HEK293 (cell line): ENCODE results near the gene SMC3.
A peak's percentile ranks its signal among the peaks of the same experiment; 100 is the strongest.

Experiments used
- ELK4 ChIP-seq: IDR thresholded peaks from 2 replicates; pipeline ENCODE4 v1.6.1; 2011; ENCODE audit warnings: mild to moderate bottlenecking, low read depth, low read length, borderline replicate concordance
- GFI1B ChIP-seq: fragments of 450-650 bp; formaldehyde crosslinking; IDR thresholded peaks from 2 replicates; pipeline ENCODE4 v1.5.1; 2016; ENCODE audit warnings: missing biosample characterization, missing genetic modification characterization
- GLI4 ChIP-seq: fragments of 450-650 bp; formaldehyde crosslinking; IDR thresholded peaks from 2 replicates; pipeline ENCODE4 v1.5.1; 2016; ENCODE audit warnings: missing biosample characterization, missing genetic modification characterization
- KLF17 ChIP-seq: fragments of 450-650 bp; formaldehyde crosslinking; IDR thresholded peaks from 2 replicates; pipeline ENCODE4 v1.5.1; 2016; ENCODE audit warnings: missing biosample characterization, missing genetic modification characterization
- KLF7 ChIP-seq: fragments of 450-650 bp; formaldehyde crosslinking; IDR thresholded peaks from 2 replicates; pipeline ENCODE4 v1.5.1; 2016; ENCODE audit warnings: missing biosample characterization, missing genetic modification characterization, borderline replicate concordance
- MZF1 ChIP-seq: fragments of 450-650 bp; formaldehyde crosslinking; IDR thresholded peaks from 2 replicates; pipeline ENCODE4 v1.5.1; 2017; ENCODE audit warnings: missing biosample characterization, missing genetic modification characterization, borderline replicate concordance
- SALL2 ChIP-seq: fragments of 450-650 bp; formaldehyde crosslinking; IDR thresholded peaks from 2 replicates; pipeline ENCODE4 v1.5.0; 2017; ENCODE audit warnings: missing biosample characterization, mild to moderate bottlenecking, missing genetic modification characterization, borderline replicate concordance
- SCRT1 ChIP-seq: fragments of 450-650 bp; formaldehyde crosslinking; IDR thresholded peaks from 2 replicates; pipeline ENCODE4 v1.5.1; 2016; ENCODE audit warnings: missing biosample characterization, missing genetic modification characterization, borderline replicate concordance
- SETDB1 ChIP-seq: IDR thresholded peaks from one replicate; pipeline ENCODE4 v1.6.1; 2017; ENCODE audit warnings: mild to moderate bottlenecking, low read length, moderate library complexity, mixed read lengths; ENCODE audit not compliant: insufficient read length
- ZBTB21 ChIP-seq: fragments of 450-650 bp; formaldehyde crosslinking; IDR thresholded peaks from 2 replicates; pipeline ENCODE4 v1.5.1; 2017; ENCODE audit warnings: missing biosample characterization, missing genetic modification characterization
- ZBTB7A ChIP-seq: fragments of 450-650 bp; formaldehyde crosslinking; IDR thresholded peaks from 2 replicates; pipeline ENCODE4 v1.5.1; 2016; ENCODE audit warnings: low read depth, missing biosample characterization, missing genetic modification characterization
- ZFP3 ChIP-seq: fragments of 450-650 bp; formaldehyde crosslinking; IDR thresholded peaks from 2 replicates; pipeline ENCODE4 v1.5.1; 2016; ENCODE audit warnings: low read depth, missing biosample characterization, missing genetic modification characterization
- ZFP37 ChIP-seq: fragments of 450-650 bp; formaldehyde crosslinking; IDR thresholded peaks from 2 replicates; pipeline ENCODE4 v1.5.1; 2016; ENCODE audit warnings: missing biosample characterization, missing genetic modification characterization
- ZFP41 ChIP-seq: fragments of 450-650 bp; formaldehyde crosslinking; IDR thresholded peaks from 2 replicates; pipeline ENCODE4 v1.5.1; 2016; ENCODE audit warnings: missing biosample characterization, missing genetic modification characterization, borderline replicate concordance
- ZNF146 ChIP-seq: fragments of 450-650 bp; formaldehyde crosslinking; IDR thresholded peaks from 2 replicates; pipeline ENCODE4 v1.5.1; 2016; ENCODE audit warnings: missing biosample characterization, missing genetic modification characterization
- ZNF202 ChIP-seq: fragments of 450-650 bp; formaldehyde crosslinking; IDR thresholded peaks from 2 replicates; pipeline ENCODE4 v1.5.1; 2016; ENCODE audit warnings: missing biosample characterization, missing genetic modification characterization, borderline replicate concordance
- ZNF354C ChIP-seq: fragments of 450-650 bp; formaldehyde crosslinking; IDR thresholded peaks from 2 replicates; pipeline ENCODE4 v1.5.1; 2016; ENCODE audit warnings: missing biosample characterization, missing genetic modification characterization, low read depth, borderline replicate concordance
- ZNF510 ChIP-seq: fragments of 450-650 bp; formaldehyde crosslinking; IDR thresholded peaks from 2 replicates; pipeline ENCODE4 v1.5.1; 2018; ENCODE audit warnings: mild to moderate bottlenecking, missing genetic modification characterization, missing biosample characterization; ENCODE audit not compliant: insufficient replicate concordance
- ZNF548 ChIP-seq: fragments of 450-650 bp; formaldehyde crosslinking; IDR thresholded peaks from 2 replicates; pipeline ENCODE4 v1.5.1; 2016; ENCODE audit warnings: missing biosample characterization, missing genetic modification characterization
- ZNF561 ChIP-seq: fragments of 450-650 bp; IDR thresholded peaks from 2 replicates; pipeline ENCODE4 v1.5.1; 2018; ENCODE audit warnings: missing biosample characterization, missing genetic modification characterization, borderline replicate concordance
- ZNF621 ChIP-seq: fragments of 450-650 bp; formaldehyde crosslinking; IDR thresholded peaks from 2 replicates; pipeline ENCODE4 v1.5.1; 2017; ENCODE audit warnings: missing biosample characterization, missing genetic modification characterization
- ZNF629 ChIP-seq: fragments of 450-650 bp; formaldehyde crosslinking; IDR thresholded peaks from 2 replicates; pipeline ENCODE4 v1.5.1; 2017; ENCODE audit warnings: missing biosample characterization, missing genetic modification characterization
- ZNF664 ChIP-seq: fragments of 450-650 bp; formaldehyde crosslinking; IDR thresholded peaks from 2 replicates; pipeline ENCODE4 v1.5.1; 2016; ENCODE audit warnings: missing biosample characterization, missing genetic modification characterization
- ZNF707 ChIP-seq: fragments of 450-650 bp; formaldehyde crosslinking; IDR thresholded peaks from 2 replicates; pipeline ENCODE4 v1.5.1; 2016; ENCODE audit warnings: missing biosample characterization, missing genetic modification characterization
- TF ChIP-seq, protein P1 (sequence below): fragments of 450-650 bp; formaldehyde crosslinking; IDR thresholded peaks from 2 replicates; pipeline ENCODE4 v1.5.1; 2017; ENCODE audit warnings: missing biosample characterization, missing genetic modification characterization
- TF ChIP-seq, protein P2 (sequence below): fragments of 450-650 bp; formaldehyde crosslinking; IDR thresholded peaks from 2 replicates; pipeline ENCODE4 v1.5.1; 2017; ENCODE audit warnings: missing biosample characterization, missing genetic modification characterization
- TF ChIP-seq, protein P3 (sequence below): fragments of 450-650 bp; formaldehyde crosslinking; IDR thresholded peaks from 2 replicates; pipeline ENCODE4 v1.5.1; 2016; ENCODE audit warnings: missing biosample characterization, missing genetic modification characterization
- TF ChIP-seq, protein P4 (sequence below): fragments of 450-650 bp; formaldehyde crosslinking; IDR thresholded peaks from 2 replicates; pipeline ENCODE4 v1.5.1; 2017; ENCODE audit warnings: missing biosample characterization, missing genetic modification characterization
- TF ChIP-seq, protein P5 (sequence below): fragments of 450-650 bp; formaldehyde crosslinking; IDR thresholded peaks from 2 replicates; pipeline ENCODE4 v1.5.1; 2017; ENCODE audit warnings: missing biosample characterization, missing genetic modification characterization

SMC3 gene

GRCh38 chr10:110566472-110567200, 859 bp upstream of the SMC3 start (continued):
- 0 out of 2 replicates have a peak, but pooled peaks have one; percentile 45 for TF ChIP-seq KLF17
- no peak for TF ChIP-seq ZNF354C
- no peak for TF ChIP-seq SALL2 (tag by site-specific recombination)
- TF ChIP-seq ZNF202: no peak
- TF ChIP-seq ZNF629 (tag by site-specific recombination): no peak
- TF ChIP-seq MZF1 (tag by site-specific recombination): no peak
- TF ChIP-seq, protein P1, sequence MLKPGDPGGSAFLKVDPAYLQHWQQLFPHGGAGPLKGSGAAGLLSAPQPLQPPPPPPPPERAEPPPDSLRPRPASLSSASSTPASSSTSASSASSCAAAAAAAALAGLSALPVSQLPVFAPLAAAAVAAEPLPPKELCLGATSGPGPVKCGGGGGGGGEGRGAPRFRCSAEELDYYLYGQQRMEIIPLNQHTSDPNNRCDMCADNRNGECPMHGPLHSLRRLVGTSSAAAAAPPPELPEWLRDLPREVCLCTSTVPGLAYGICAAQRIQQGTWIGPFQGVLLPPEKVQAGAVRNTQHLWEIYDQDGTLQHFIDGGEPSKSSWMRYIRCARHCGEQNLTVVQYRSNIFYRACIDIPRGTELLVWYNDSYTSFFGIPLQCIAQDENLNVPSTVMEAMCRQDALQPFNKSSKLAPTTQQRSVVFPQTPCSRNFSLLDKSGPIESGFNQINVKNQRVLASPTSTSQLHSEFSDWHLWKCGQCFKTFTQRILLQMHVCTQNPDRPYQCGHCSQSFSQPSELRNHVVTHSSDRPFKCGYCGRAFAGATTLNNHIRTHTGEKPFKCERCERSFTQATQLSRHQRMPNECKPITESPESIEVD (tag by site-specific recombination): peak; percentile 46
- no peak for TF ChIP-seq GLI4 (tag by site-specific recombination)
- TF ChIP-seq ZBTB7A (tag by site-specific recombination): no peak
- TF ChIP-seq ZBTB21 (tag by site-specific recombination): no peak
- peak; percentile 42; the same call in 1 of the 2 replicates for TF ChIP-seq KLF7 (tag by site-specific recombination)
- TF ChIP-seq ZNF707 (tag by site-specific recombination): no peak
- no peak for TF ChIP-seq SETDB1
- no peak for TF ChIP-seq ZNF146
- no peak for TF ChIP-seq ZFP37 (tag by site-specific recombination)
- TF ChIP-seq ZNF548 (tag by site-specific recombination): no peak
- no peak for TF ChIP-seq ZNF561 (tag by site-specific recombination)
- no peak for TF ChIP-seq ZNF664 (tag by site-specific recombination)
- TF ChIP-seq ZFP3 (tag by site-specific recombination): no peak
- TF ChIP-seq ZFP41 (tag by site-specific recombination): no peak
- TF ChIP-seq, protein P2, sequence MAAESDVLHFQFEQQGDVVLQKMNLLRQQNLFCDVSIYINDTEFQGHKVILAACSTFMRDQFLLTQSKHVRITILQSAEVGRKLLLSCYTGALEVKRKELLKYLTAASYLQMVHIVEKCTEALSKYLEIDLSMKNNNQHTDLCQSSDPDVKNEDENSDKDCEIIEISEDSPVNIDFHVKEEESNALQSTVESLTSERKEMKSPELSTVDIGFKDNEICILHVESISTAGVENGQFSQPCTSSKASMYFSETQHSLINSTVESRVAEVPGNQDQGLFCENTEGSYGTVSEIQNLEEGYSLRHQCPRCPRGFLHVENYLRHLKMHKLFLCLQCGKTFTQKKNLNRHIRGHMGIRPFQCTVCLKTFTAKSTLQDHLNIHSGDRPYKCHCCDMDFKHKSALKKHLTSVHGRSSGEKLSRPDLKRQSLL (tag by site-specific recombination): peak; percentile 77
- no peak for TF ChIP-seq SCRT1 (tag by site-specific recombination)
- TF ChIP-seq, protein P3, sequence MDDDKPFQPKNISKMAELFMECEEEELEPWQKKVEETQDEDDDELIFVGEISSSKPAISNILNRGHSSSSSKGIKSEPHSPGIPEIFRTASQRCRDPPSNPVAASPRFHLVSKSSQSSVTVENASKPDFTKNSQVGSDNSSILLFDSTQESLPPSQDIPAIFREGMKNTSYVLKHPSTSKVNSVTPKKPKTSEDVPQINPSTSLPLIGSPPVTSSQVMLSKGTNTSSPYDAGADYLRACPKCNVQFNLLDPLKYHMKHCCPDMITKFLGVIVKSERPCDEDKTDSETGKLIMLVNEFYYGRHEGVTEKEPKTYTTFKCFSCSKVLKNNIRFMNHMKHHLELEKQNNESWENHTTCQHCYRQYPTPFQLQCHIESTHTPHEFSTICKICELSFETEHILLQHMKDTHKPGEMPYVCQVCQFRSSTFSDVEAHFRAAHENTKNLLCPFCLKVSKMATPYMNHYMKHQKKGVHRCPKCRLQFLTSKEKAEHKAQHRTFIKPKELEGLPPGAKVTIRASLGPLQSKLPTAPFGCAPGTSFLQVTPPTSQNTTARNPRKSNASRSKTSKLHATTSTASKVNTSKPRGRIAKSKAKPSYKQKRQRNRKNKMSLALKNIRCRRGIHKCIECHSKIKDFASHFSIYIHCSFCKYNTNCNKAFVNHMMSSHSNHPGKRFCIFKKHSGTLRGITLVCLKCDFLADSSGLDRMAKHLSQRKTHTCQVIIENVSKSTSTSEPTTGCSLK (tag by site-specific recombination): no peak
- TF ChIP-seq, protein P4, sequence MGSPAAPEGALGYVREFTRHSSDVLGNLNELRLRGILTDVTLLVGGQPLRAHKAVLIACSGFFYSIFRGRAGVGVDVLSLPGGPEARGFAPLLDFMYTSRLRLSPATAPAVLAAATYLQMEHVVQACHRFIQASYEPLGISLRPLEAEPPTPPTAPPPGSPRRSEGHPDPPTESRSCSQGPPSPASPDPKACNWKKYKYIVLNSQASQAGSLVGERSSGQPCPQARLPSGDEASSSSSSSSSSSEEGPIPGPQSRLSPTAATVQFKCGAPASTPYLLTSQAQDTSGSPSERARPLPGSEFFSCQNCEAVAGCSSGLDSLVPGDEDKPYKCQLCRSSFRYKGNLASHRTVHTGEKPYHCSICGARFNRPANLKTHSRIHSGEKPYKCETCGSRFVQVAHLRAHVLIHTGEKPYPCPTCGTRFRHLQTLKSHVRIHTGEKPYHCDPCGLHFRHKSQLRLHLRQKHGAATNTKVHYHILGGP (tag by site-specific recombination): peak; percentile 27; the same call in 1 of the 2 replicates
- no peak for TF ChIP-seq ZNF510 (tag by site-specific recombination)
- no peak for TF ChIP-seq ZNF621 (tag by site-specific recombination)
- peak; percentile 70; the same call in 1 of the 2 replicates for TF ChIP-seq GFI1B (tag by site-specific recombination)
- TF ChIP-seq, protein P5, sequence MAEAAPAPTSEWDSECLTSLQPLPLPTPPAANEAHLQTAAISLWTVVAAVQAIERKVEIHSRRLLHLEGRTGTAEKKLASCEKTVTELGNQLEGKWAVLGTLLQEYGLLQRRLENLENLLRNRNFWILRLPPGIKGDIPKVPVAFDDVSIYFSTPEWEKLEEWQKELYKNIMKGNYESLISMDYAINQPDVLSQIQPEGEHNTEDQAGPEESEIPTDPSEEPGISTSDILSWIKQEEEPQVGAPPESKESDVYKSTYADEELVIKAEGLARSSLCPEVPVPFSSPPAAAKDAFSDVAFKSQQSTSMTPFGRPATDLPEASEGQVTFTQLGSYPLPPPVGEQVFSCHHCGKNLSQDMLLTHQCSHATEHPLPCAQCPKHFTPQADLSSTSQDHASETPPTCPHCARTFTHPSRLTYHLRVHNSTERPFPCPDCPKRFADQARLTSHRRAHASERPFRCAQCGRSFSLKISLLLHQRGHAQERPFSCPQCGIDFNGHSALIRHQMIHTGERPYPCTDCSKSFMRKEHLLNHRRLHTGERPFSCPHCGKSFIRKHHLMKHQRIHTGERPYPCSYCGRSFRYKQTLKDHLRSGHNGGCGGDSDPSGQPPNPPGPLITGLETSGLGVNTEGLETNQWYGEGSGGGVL (tag by site-specific recombination): no peak; the same call in 1 of the 2 replicates
- no peak for TF ChIP-seq ELK4
